Activated naive CD4-positive, alpha-beta T cell (primary cell): Measurements from ENCODE around the gene NQO2.
A peak's percentile ranks its signal among the peaks of the same experiment; 100 is the strongest.
"Not testable (repeated sequence)": the region's sequence is repeated elsewhere in the genome, so short reads cannot be mapped to it uniquely, and the experiment has no call there.

Source experiments
- DNase-seq, 4 experiments: peaks; one replicate each; lab custom pipeline; 2025; lab: John Stamatoyannopoulos, UW

Gene NQO2

GRCh38 chr6:2970034-2970685 lies 29.5 kb upstream of the NQO2 start:
- no peak for DNase-seq

GRCh38 chr6:2970753-2971419 lies 28.8 kb upstream of the NQO2 start:
- DNase-seq: peak in 2 of 4 experiments; percentile 12 to 36

DNA sequence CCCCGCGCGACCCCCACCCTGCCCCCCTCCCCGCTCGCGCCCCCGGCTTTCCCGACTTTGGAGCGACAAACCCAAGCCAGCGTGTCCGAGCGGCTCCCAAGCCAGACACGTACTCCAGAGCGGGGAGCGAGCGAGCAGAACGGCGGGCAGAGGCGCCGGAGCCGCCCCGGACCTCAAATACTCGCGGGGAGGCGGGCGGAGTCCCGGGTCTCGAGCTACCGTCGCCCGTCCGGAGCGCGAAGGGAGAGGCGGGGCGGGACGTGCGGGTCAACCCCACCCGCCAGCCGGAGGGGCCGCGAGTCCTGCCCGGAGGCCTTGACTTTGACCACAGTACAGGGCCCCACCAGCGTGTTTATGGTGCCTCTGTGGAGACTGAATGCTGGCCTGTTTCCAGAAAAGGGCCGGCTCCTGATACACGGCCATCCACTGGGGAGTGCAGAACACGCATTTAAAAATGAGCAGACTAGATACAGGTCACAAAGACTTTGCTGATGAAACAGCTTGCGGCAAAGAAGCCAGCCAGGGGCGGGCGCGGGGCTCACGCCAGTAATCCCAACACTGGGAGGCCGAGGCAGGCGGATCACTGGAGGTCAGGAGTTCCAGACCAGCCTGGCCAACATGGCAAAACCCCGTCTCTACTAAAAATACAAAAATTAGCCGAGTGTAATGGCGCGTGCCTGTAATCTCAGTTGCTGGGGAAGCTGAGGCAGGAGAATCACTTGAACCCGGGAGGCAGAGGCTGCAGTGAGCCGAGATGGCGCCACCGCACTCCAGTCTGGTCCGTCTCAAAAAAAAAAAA lies 28.1 kb upstream of the NQO2 start, which contains the start of gene SERPINB6:
TSS of gene SERPINB6 (minus strand) at position 148 of the 799 bp plus-strand sequence. CDS start 12,235 bp downstream, outside the sequence.
- DNase-seq: peak in 2 of 4 experiments; percentile 23 to 30

GRCh38 chr6:2972219-2972487 lies 27.5 kb upstream of the NQO2 start:
- DNase-seq: not testable (repeated sequence)

GRCh38 chr6:2972685-2973084 lies 27.0 kb upstream of the NQO2 start:
- not testable (repeated sequence) for DNase-seq

DNA sequence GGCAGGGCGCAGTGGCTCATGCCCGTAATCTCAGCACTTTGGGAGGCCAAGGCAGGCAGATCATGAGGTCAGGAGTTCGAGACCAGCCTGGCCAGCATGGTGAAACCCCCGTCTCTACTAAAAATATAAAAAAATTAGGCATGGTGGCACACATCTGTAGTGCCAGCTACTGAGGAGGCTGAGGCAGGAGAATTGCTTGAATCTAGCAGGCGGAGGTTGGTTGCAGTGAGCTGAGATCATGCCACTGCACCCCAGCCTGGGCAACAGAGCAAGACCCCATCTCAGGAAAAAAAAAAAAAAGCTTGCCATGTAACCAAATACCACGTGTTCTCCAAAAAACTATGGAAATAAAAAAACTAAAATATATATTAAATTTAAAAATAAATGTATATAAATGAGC lies 26.5 kb upstream of the NQO2 start:
- not testable (repeated sequence) for DNase-seq

DNA sequence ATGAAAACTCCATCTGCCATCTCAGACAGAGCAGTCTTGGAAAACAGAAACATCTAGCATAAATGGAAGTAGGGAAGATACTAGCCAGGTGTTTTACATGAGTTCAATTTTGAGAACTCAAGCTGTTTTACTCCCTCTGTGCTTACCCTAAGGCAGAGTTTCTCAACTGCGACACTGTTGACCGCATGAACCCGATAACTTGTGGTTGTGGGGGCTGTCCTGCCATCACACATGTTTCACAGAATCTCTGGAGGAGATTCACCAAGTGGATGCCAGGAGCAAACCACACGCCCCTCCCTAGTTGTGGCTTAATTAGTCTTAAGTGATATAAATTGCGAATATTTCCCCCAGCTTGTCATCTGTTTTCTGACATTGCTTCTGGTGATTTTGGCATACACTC lies 26.0 kb upstream of the NQO2 start:
- DNase-seq: no peak

- no peak for DNase-seq
Measured at GRCh38 chr6:2976060-2976459, 23.6 kb upstream of the NQO2 start.

- no peak for DNase-seq
Measured at GRCh38 chr6:2976571-2977085, 23.1 kb upstream of the NQO2 start.

GRCh38 chr6:2977290-2977689 lies 22.4 kb upstream of the NQO2 start:
- DNase-seq: no peak

DNA sequence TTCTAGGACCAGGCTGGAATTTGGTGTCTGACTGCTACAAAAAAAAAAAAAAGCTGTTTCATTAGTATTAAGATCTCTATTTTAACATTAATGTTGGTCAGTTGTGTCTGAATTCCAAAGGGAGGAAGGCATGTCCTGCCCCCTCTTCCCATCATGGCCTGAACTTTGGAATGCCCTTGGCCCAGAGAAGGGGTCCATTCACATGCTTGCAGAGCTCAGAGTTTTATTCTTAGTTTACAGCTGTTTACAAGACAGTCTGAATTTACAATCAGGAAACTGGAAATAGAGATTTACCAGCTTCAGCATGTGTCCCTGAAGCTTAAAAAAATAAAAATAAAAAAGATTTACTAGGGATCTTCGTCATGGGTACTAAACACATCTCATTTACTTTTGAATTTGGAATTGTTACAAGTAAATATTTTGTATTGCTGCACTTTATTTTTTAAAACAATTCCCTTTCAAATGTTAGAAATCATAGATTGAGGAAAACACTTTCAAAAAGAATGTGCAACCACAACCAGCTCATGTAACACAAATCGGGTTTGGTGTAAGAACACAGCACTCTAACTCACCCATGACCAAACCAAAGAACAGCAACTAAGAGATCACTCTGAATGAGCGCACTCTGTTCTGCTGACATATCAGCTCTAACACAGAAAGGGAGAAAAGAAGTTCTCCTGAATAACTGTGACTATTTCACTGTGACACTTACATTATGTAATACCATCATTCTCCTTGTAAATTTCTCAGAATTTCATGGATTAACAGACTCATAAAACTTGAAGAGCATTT lies 21.7 kb upstream of the NQO2 start:
- no peak for DNase-seq

GRCh38 chr6:2978923-2979322 lies 20.8 kb upstream of the NQO2 start:
- no peak for DNase-seq

DNA sequence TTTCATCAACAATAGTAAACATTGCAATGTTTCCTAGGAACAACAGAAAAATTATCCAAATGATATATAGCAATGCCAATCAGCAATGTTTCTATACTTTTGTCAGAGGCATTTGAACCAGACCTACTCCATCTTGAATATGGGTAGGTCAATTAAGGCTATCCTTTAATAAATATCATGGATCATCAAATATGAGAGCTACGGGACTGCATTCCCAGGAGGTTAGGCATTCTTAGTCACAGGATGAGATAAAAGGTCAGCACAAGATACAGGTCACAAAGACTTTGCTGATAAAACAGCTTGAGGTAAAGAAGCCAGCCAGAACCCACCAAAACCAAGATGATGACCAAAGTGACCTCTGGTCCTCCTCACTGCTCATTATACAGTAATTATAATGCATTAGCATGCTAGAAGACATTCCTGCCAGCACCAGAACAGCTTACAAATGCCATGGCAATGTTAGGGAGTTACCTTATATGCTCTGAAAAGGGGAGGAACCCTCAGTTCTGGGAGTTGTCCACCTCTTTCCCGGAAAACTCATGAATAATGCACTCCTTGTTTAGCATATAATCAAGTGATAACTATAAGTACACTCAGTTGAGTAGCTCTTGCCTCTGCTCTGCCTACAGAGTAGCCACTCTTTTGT lies 19.8 kb upstream of the NQO2 start:
- no peak for DNase-seq

GRCh38 chr6:2980465-2980855 lies 19.2 kb upstream of the NQO2 start:
- DNase-seq: no peak

DNA sequence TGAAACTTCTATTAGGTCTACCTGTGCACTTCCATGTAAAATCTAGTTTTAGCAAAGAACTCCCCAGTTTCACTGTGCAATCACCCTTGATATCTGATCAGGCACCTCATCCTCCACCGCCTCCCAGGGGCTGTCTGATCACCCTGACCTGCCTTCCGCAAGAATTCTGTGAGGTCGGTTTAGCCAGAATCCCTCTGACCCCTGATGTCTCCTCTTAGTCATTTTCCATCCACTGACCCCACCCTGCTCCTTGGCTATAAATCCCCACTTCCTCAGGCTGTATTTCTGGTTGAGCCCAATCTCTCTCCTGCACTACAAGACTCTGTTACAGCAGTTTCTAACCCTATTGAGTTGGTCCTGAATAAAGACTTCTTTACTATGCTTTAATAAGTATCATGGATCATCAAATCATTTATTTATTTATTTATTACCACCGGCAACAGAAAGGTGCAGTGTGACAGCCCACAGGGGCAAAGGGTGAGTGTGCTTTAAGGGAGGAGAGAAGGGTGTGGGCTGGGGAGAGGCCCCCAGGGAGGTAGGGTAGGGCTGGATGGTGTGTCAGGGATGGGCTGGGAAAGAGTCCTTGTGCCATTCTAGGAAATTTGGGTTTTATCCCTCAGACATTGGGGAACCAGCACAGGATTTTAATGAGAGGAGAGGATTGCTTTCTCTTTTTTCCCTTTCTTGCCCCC lies 17.1 kb upstream of the NQO2 start:
- DNase-seq: no peak

DNA sequence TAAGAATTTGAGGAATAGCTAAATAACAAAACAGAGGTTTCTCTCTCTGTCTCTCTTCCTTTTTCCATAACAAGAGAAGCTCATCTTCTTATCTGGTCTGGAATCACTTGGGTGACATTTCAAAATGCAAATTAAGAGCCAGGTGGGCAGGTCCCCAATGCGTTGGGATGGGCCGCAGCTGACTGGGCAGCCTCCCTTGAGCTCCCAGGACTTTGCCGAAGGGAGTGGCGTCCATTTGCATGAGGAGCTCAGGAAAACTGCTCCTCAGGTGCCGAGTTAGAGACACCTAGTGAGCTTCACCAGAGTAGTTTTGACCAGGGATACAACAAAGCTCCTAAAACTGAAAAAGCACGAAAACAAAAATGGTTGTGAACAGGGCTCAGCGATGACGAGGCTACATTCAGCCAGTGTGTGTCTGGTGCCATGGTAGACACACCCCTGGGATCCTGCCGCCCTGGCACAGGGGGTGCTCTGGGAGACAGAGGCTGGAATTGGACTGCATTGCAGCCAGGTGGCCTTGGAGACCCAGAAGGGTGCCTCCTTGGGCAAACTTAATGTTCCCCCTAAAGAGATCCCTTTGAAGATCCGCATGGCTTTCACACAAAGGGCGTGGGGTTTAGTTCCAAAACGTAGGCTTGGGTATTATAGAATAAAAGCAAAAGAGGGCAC lies 14.8 kb upstream of the NQO2 start:
- DNase-seq: no peak

DNA sequence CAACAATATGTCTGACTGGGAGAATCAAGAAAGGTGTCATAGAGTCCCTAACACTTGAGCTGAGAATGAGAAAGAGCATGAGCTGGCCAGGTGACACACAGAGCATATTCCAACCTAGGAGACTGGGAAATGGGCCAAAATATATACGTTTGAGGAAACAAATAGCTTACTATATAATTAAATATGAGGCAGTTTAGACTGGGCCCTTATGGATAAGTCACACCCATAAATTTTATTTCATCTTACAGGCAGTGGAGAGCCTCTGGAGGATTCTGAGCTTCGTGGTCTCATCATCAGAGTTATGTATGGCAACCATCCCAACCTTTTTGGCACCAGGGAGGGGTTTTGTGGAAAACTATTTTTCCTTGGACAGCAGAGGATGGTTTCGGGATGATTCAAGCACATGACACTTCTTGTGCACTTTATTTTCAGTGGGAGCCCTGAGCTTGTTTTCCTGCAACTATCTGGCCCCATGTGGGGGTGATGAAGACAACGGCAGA lies 12.9 kb upstream of the NQO2 start:
- no peak for DNase-seq

- DNase-seq: no peak
Measured at GRCh38 chr6:2988094-2988425, 11.6 kb upstream of the NQO2 start.

DNA sequence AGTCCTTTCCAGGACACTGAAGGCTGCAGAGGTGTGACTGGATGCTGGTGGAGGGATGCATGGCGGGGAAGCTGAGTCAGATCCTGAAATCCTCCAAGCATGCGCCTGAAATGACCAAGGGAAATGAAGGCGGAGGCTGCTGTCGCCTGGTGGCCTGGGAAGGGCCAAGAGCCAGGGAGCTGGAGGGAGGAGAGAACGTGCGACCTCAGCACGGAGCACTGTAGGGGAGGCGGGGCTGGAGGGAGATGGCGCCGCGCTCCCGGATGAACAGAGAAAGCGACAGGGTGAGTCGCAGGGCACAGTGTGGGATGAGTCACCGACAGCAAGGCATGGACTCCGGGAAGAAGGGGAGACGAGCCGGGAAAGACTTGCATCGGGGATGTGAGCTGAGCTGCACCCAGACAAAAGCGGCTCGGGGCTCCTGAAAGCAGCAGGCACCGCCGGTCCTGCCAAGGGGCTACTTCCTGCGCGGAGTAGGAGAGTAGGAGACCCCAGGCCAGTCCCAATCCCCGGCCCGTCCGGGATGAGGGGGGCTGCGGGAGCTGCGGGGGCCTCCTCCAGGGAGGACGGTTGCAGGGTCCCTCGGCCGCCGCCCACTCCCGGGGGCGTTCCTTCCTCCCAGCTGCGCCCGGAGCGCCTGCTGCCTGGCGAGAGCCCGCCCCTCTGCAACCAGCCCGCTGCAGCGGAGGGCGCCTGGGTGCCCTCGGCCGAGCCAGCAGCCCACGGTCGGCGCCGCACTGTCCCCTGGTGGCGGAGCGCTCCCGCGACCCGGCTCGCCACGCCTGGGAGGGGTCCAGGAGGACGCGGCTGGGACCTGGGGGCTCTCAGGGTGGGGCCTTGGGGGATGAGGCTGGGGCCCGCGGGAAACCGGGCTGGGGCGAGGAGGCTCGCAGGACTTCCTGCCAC lies 11.0 kb upstream of the NQO2 start:
- DNase-seq: peak; percentile 36 to 72 (median 50)
